Measurements from ENCODE around the gene HOOK1. TPM values are rescaled to one million over a fixed set of nuclear protein-coding genes. Genes with fewer than 3 reads are reported as not detected.
"Not testable (repeated sequence)": the region's sequence is repeated elsewhere in the genome, so short reads cannot be mapped to it uniquely, and the experiment has no call there.

The HOOK1 gene
- total RNA-seq, 3 donors from 2014 or later: 4.1 to 9.2 (median 6.9) TPM

DNA sequence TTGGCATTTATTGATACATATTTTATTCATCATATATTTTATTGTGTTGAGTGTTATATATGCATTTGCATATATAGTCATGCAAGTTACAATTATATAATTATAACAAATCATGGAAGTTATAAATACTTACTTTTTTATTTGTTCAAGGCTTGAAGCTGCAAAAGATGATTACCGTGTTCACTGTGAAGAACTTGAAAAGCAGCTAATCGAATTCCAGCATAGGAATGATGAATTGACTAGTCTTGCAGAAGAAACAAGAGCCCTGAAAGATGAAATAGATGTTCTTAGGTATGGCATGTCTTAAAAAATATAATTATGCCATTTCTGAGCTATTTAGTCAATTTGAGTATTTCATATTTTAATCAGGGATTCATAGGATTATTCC, 32.1 kb downstream of the HOOK1 start:
- DNase-seq: no peak
- Mint-ChIP-seq H3K27me3 (ENCODE audit: low read depth) (no peaks in the 10 kb centered on the region), H3K4me3 (no peak overlapping the region), H3K4me1 (ENCODE audit: low read depth) (no peaks in the 10 kb centered on the region), H3K9me3 (no peaks in the 10 kb centered on the region), H3K36me3 (ENCODE audit: insufficient read depth) (peaks cover 36% of the 10 kb centered on the region)
- no peak for ATAC-seq

DNA sequence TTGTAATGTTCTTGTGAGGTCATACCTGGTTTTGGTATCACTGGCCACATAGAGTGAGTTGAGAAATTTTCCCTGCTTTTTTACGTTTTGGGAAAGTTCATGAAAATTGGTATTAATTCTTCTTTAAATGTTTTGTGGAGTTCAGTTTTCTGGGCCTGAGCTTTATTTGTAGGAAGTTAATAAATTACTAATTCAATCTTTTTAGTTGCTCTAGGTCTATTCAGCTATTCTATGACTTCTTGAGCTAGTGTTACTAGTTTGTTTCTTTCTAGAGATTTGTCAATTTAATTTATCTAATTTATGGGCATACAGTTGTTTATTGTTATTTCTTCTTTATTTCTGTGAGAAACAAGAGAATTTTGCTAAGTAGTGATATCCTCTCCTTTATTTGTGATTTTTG, 37.4 kb downstream of the HOOK1 start:
- Mint-ChIP-seq H3K4me1 (ENCODE audit: low read depth) (no peaks in the 10 kb centered on the region), H3K9me3 (peaks cover 5% of the 10 kb centered on the region), H3K36me3 (ENCODE audit: insufficient read depth) (peaks cover 31% of the 10 kb centered on the region), H3K27me3 (ENCODE audit: low read depth) (no peaks in the 10 kb centered on the region), H3K4me3 (no peak overlapping the region)
- ATAC-seq (no peak), DNase-seq (no peak)

DNA sequence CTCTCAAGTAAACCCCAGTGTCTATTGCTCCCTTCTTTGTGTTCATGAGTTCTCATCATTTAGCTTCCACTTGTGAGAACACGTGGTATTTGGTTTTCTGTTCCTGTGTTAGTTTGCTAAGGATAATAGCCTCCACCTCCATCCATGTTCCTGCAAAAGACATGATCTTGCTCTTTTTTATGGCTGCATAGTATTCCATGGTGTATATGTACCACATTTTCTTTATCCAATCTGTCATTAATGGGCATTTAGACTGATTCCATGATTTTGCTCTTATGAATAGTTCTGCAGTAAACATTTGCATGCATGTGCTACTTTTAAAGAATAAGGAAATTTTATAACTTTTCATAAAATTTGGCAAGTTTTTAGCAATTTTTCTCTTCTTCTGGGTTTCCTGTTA, 40.5 kb downstream of the HOOK1 start:
- not testable (repeated sequence) for H3K4me3 Mint-ChIP-seq; ATAC-seq; H3K4me1 Mint-ChIP-seq (ENCODE audit: low read depth); H3K9me3 Mint-ChIP-seq; H3K27me3 Mint-ChIP-seq (ENCODE audit: low read depth); DNase-seq
- H3K36me3 Mint-ChIP-seq (ENCODE audit: insufficient read depth): peaks cover 23% of the 10 kb centered on the region

DNA sequence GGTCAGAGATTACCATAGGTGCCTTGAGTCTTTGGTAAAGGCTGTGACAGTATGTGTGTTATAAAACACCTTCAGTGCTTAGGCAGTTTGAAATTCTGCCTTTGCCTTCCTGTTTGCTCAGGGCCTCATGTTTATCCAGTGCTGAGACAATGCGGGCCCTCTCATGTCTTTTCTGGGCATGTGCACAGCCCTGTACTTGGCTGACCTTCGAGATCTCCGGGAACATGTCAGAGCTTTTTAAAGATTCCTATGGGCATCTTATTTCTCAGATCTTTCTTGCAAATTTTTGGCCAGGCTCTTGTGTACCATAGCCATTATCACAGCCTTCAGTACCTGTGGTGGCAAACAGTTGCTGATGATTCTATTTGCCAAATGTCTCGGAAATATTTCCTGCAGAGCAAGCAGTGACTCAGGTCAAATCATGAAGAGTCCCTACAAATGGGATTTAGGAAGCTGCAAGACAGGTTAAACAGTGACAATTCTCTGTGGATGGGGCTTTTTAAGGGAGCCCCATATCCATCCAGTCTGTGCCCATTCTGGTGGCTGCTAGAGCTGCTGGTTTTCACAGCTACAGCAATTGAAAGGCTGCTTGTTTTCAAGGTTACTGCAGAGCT, 42.1 kb downstream of the HOOK1 start:
- Mint-ChIP-seq H3K9me3 (peaks cover 5% of the 10 kb centered on the region), H3K27me3 (ENCODE audit: low read depth) (no peaks in the 10 kb centered on the region), H3K4me1 (ENCODE audit: low read depth) (no peaks in the 10 kb centered on the region), H3K36me3 (ENCODE audit: insufficient read depth) (peaks cover 19% of the 10 kb centered on the region), H3K4me3 (no peak overlapping the region)
- ATAC-seq: no peak
- no peak for DNase-seq

DNA sequence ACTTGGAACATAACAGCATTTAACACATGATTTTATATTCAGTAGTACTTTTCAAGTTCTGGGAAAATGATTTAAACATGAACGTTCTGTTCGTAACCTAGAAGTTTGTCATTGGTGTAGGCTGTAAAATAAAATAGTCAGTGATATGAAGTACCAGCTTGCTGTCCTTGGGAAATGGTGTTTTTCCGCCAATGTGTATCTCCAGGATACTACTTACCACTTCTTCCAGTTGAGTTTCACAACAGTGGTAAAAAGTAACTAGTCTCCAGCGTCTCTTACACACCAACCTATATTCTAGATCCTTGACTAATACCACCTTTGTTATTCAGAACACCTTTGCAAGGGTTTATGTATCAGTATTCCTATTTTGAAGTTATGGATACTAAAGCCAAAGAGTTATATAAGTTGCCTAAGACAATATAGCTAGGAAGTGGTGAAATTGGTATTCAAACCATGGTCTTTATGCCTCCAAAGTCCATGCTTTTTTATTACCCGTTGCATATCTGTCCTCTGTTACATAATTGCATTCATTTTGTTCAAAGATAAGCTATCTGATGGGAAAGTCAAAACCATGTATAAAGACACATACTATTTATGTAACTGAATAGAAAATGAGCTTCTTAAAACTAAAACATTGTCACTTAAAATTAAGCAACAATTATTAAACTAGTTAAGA, 43.1 kb downstream of the HOOK1 start:
- Mint-ChIP-seq H3K4me3 (no peak overlapping the region), H3K36me3 (ENCODE audit: insufficient read depth) (peaks cover 19% of the 10 kb centered on the region), H3K4me1 (ENCODE audit: low read depth) (no peaks in the 10 kb centered on the region), H3K27me3 (ENCODE audit: low read depth) (no peaks in the 10 kb centered on the region), H3K9me3 (peaks cover 5% of the 10 kb centered on the region)
- DNase-seq: no peak
- ATAC-seq: no peak

DNA sequence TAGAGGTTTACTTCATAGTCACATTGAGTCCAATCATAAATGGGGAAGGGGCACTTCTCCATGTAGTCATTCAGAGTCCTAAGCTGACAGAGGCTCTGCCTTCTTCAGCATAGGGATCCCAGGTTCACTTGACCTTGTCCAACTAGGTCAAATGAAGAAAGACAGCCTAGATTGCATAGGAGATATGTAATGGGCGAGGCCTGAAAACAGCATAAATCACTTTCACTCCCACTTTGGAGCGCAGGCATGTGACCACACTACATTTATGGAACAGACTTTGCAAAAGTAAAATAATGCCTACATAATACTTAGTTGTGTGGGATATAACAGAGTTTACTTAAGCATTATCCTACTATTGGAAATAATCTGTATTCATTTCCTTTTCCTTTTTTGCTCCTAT, 51.7 kb downstream of the HOOK1 start:
- Mint-ChIP-seq H3K4me1 (ENCODE audit: low read depth) (no peaks in the 10 kb centered on the region), H3K36me3 (ENCODE audit: insufficient read depth) (peaks cover 19% of the 10 kb centered on the region), H3K27me3 (ENCODE audit: low read depth) (no peaks in the 10 kb centered on the region), H3K4me3 (no peak overlapping the region), H3K9me3 (no peaks in the 10 kb centered on the region)
- DNase-seq (no peak), ATAC-seq (no peak)

DNA sequence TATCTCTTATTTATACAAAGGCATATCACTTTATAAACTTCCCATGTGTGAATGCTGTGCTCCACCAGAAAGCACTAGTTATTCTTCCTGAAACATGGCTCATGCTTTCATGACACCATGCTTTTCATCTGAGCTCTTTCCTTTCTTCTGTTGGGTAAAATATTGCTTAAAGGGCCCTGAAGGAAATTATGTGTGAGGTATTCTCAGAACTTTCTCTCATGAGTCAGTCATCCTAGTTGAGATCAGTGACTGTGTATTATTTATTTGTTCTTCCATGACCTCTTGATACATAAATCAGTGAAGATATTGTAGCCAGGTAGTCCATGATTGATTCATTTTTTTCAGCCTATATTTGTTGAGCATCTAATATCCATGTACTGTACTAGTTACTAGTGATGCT, 57.0 kb downstream of the HOOK1 start:
- Mint-ChIP-seq H3K4me1 (ENCODE audit: low read depth) (no peaks in the 10 kb centered on the region), H3K4me3 (no peak overlapping the region), H3K9me3 (no peaks in the 10 kb centered on the region), H3K27me3 (ENCODE audit: low read depth) (no peaks in the 10 kb centered on the region), H3K36me3 (ENCODE audit: insufficient read depth) (peaks cover 27% of the 10 kb centered on the region)
- DNase-seq (no peak), ATAC-seq (no peak)

DNA sequence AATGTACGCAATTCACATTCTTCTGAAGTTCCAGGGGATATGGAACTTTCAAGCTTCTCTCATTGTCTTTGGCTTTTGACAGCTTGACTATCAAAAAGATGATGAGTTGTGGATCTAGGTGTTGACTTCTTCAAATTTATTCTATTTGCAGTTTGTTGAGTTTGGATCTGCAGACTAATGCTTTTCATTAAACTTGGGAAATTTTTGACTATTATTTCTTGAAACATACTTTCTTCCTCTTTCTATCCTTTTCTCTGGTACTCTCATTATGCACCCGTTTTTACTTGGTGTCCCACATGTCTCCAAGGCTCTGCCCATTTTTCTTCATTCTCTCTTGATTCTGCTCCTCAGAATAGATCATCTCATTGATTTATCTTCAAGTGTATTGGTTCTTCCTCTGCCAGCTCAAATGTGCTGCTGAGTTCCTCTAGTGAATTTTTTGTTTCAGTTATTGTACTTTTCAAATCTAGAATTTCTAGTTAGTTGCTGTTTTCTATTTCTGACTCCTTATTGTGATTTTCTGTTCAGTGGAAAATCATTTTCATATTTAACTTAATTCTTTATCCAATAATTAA, 62.4 kb downstream of the HOOK1 start:
- no peak for DNase-seq
- H3K4me3 Mint-ChIP-seq: no peak overlapping the region
- peaks cover 13% of the 10 kb centered on the region for H3K36me3 Mint-ChIP-seq (ENCODE audit: insufficient read depth)
- no peaks in the 10 kb centered on the region for H3K4me1 Mint-ChIP-seq (ENCODE audit: low read depth)
- ATAC-seq: no peak
- H3K27me3 Mint-ChIP-seq (ENCODE audit: low read depth): no peaks in the 10 kb centered on the region
- H3K9me3 Mint-ChIP-seq: peaks cover 8% of the 10 kb centered on the region

DNA sequence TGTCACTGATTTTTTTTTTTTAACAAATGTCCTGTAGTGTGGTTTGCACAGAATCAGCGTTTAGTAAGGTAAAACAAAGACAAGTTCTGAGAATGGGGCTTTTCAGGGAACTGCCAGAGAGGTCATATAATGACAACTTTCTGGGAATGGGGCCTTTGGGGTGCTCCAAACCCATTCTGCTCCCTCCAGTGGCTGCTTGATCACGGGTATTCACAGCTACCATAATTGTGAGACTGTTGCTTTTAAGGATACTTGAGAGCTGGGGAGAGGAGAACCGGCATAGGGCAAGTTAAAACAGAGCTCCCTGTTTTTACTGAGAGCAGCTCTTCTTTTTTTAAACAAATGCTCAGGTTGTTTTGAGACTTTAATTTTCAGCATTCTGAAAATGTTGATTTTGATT, 63.6 kb downstream of the HOOK1 start:
- H3K9me3 Mint-ChIP-seq: peaks cover 8% of the 10 kb centered on the region
- ATAC-seq (no peak), DNase-seq (no peak)
- no peaks in the 10 kb centered on the region for H3K4me1 Mint-ChIP-seq (ENCODE audit: low read depth)
- peaks cover 13% of the 10 kb centered on the region for H3K36me3 Mint-ChIP-seq (ENCODE audit: insufficient read depth)
- H3K4me3 Mint-ChIP-seq: no peak overlapping the region
- H3K27me3 Mint-ChIP-seq (ENCODE audit: low read depth): no peaks in the 10 kb centered on the region

DNA sequence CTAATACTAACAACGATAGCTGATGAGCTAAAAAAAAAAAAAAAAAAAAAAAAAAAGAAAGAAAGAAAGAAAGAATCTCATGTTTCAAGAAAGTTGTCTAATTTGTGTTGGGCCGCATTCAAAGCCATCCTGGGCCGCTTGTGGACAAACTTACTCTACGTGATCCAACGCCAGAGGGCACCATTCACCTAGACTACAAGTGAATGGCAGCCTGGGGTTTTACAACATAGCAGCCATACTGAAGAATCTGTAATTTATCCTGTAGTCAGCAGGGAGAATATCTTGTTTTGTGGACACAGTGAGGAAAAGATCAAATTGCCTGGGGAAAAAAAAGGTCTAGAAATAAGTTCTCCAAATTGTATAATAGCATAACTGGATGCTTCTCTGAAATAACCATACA, 64.8 kb downstream of the HOOK1 start:
- Mint-ChIP-seq H3K27me3 (ENCODE audit: low read depth) (no peaks in the 10 kb centered on the region), H3K4me1 (ENCODE audit: low read depth) (no peaks in the 10 kb centered on the region), H3K4me3 (no peak overlapping the region), H3K36me3 (ENCODE audit: insufficient read depth) (peaks cover 10% of the 10 kb centered on the region), H3K9me3 (peaks cover 8% of the 10 kb centered on the region)
- ATAC-seq (no peak), DNase-seq (peak; percentile 31)

DNA sequence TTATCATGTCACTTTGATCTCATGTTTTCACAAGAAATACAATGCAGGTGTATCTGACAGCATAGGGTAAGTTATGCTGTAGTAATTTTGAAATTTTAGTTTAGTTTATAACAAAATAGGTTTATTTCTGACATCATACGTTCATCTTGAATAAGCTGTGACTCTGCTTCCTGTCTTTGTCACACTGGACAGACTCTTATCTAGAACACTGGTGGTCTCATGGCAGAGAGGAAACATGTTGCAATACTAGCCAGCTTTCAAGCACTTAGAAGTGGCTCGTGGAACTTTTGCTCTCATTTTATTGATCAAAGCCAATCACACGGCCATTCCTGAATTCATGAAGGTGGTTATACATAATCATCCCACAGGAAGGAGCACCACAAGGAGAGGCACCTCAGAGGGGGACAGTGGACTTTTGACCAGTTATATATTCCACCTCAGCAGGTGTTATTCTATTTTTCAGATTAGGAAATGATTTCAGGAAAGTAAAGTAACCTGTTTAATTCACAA, 65.3 kb downstream of the HOOK1 start:
- Mint-ChIP-seq H3K9me3 (peaks cover 8% of the 10 kb centered on the region), H3K4me3 (no peak overlapping the region), H3K4me1 (ENCODE audit: low read depth) (no peaks in the 10 kb centered on the region), H3K36me3 (ENCODE audit: insufficient read depth) (peaks cover 7% of the 10 kb centered on the region), H3K27me3 (ENCODE audit: low read depth) (no peaks in the 10 kb centered on the region)
- no peak for ATAC-seq
- no peak for DNase-seq

DNA sequence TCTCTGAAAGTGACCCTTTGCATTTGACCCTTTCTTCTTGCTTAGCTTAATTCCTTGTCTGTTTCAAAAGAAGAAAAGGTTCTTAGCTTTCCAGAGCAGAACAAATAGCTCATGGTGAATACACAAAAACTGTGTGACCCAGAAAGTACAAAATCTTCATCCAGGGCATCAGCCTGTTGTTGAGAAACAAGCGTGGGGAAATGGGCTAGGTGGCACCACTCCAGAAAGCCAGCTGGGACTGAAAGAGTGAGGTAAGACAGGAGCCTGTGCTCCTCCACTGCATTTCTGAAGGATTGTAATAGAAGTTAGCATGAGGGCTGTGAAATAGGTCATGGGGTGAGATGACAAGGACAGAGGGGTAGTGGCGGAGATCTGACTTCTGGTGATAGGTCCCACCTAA, 66.0 kb downstream of the HOOK1 start:
- H3K4me1 Mint-ChIP-seq (ENCODE audit: low read depth): no peaks in the 10 kb centered on the region
- H3K9me3 Mint-ChIP-seq: peaks cover 8% of the 10 kb centered on the region
- H3K27me3 Mint-ChIP-seq (ENCODE audit: low read depth): no peaks in the 10 kb centered on the region
- H3K4me3 Mint-ChIP-seq: no peak overlapping the region
- no peak for ATAC-seq
- peaks cover 6% of the 10 kb centered on the region for H3K36me3 Mint-ChIP-seq (ENCODE audit: insufficient read depth)
- no peak for DNase-seq

DNA sequence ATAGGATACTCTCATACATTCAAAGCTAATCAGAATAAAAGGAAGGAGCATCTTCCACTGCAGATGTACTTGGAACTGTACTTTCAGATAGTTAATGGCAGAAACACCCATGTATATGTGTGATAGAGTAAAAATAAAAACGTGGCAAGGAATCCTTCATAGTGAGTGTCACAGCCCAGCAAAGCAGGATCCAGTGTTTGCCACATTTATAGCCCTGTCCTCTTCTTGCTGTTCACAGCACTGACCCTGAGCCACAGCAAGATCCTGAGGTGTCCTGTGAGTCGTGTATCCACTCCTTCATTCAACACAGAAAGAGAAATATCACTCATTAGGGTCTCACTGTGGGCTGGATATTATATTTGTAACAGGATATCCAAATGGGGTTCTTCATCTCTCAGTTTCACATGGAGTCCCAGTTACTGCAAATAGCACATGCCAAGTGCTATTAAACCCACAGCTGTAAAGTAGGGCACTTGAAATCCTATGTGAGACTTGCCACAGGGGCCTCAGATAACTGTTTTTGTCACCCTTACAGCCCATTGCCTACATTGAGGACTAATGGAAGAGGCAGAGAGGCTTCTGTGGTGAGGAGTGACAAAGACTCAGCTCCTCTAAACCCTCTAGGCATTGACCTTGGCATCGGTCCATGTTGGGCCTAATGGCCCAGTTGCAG, 70.5 kb downstream of the HOOK1 start:
- peaks cover 4% of the 10 kb centered on the region for H3K27me3 Mint-ChIP-seq (ENCODE audit: low read depth)
- no peaks in the 10 kb centered on the region for H3K4me1 Mint-ChIP-seq (ENCODE audit: low read depth)
- DNase-seq (no peak), ATAC-seq (no peak)
- H3K4me3 Mint-ChIP-seq: no peak overlapping the region
- peaks cover 14% of the 10 kb centered on the region for H3K9me3 Mint-ChIP-seq
- peaks cover 2% of the 10 kb centered on the region for H3K36me3 Mint-ChIP-seq (ENCODE audit: insufficient read depth)

DNA sequence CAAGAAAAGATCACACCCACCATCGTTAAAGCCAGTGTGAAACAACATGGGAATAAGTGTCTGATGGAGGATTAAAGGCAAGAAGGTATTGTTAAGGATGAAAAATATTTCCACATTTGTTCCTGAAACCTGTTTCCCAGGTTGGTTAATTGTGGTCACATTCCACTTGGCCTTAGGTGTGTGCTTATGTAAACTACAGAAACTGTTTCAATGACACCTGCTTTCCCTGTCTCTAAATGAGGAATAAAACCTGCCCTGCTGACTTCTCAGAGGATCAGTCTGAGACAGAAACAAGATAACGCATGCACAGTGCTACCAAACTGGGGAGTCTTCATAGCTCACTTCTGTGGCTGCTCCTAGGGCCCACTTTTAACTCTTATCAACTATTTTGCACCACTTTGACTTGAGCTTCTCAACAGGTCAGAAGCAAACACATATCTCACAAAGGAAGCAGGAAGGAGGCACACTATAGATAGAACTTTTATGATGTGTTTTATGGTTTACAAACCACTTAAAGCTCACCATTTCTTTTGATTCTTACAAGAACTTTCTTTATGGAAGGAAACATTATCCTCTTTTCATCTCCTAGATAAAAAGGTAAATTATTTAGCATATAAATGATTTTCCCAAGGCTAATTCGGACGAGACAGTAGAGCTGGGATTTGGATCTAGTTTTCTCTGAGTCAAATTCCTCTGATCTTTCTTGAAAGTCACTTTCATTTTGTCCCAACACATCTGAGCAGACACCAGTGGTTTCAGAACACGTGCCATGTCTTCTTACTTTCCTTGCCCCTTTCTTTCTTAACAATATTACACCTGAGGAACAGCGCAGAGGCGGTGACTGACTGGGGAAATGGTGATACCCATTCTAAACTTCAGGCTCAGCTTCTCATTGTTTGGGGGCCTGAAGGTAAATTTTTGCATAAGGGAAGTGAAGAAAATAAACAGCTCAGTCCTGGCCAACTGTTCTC, 78.4 kb downstream of the HOOK1 start:
- ATAC-seq (no peak), DNase-seq (no peak)
- H3K4me3 Mint-ChIP-seq: no peak overlapping the region
- no peaks in the 10 kb centered on the region for H3K36me3 Mint-ChIP-seq (ENCODE audit: insufficient read depth)
- peaks cover 14% of the 10 kb centered on the region for H3K9me3 Mint-ChIP-seq
- peaks cover 14% of the 10 kb centered on the region for H3K4me1 Mint-ChIP-seq (ENCODE audit: low read depth)
- peaks cover 2% of the 10 kb centered on the region for H3K27me3 Mint-ChIP-seq (ENCODE audit: low read depth)
